SK-N-SH treated with all-trans-retinoic acid at 6 μM for 48 hours (cell line): ENCODE data around the gene ZNF536.

Experiments used
- ATAC-seq: fragments of 200-7000 bp; cut with Tn5 transposase; 3 replicates; pipeline ENCODE4 v1.9.1; 2020; ENCODE audit warnings: mild to moderate bottlenecking, moderate library complexity
- ARNTL ChIP-seq: fragments of 450-650 bp; formaldehyde crosslinking; IDR thresholded peaks from 2 replicates; pipeline ENCODE4 v1.5.0; 2020; ENCODE audit warnings: low read depth, mild to moderate bottlenecking, moderate library complexity, borderline replicate concordance
- CREB5 ChIP-seq: fragments of 250-450 bp; sonication (Bioruptor Pico); IDR thresholded peaks from 2 replicates; pipeline ENCODE4 v1.5.1; 2020; ENCODE audit warnings: low read depth, mild to moderate bottlenecking, moderate library complexity
- CSDC2 ChIP-seq: fragments of 250-450 bp; sonication (Bioruptor Pico); IDR thresholded peaks from 2 replicates; pipeline ENCODE4 v1.5.0; 2020; ENCODE audit warnings: mild to moderate bottlenecking, moderate library complexity
- CSRNP3 ChIP-seq: fragments of 250-450 bp; sonication (Bioruptor Pico); IDR thresholded peaks from 2 replicates; pipeline ENCODE4 v1.5.1; 2021; ENCODE audit warnings: mild to moderate bottlenecking, moderate library complexity
- GLIS3 ChIP-seq: fragments of 250-450 bp; sonication (Bioruptor Pico); IDR thresholded peaks from 2 replicates; pipeline ENCODE4 v1.5.0; 2020; ENCODE audit warnings: mild to moderate bottlenecking, moderate library complexity
- ISL1 ChIP-seq: fragments of 250-450 bp; sonication (Bioruptor Pico); IDR thresholded peaks from 2 replicates; pipeline ENCODE4 v2.1.2; 2022; ENCODE audit warnings: mild to moderate bottlenecking, moderate library complexity
- OSR1 ChIP-seq: fragments of 250-450 bp; sonication (Bioruptor Pico); IDR thresholded peaks from 2 replicates; pipeline ENCODE4 v1.8.0; 2022; ENCODE audit warnings: moderate library complexity, mild to moderate bottlenecking, inconsistent platforms
- POU6F1 ChIP-seq: fragments of 250-450 bp; sonication (Bioruptor Pico); IDR thresholded peaks from 2 replicates; pipeline ENCODE4 v1.8.0; 2021; ENCODE audit warnings: low read depth, mild to moderate bottlenecking, moderate library complexity, borderline replicate concordance
- RARB ChIP-seq: fragments of 250-450 bp; sonication (Bioruptor Pico); IDR thresholded peaks from 2 replicates; pipeline ENCODE4 v1.8.0; 2021; ENCODE audit warnings: mild to moderate bottlenecking, moderate library complexity
- SNAI2 ChIP-seq: fragments of 250-450 bp; sonication (Bioruptor Pico); IDR thresholded peaks from 2 replicates; pipeline ENCODE4 v1.5.0; 2020; ENCODE audit warnings: mild to moderate bottlenecking, moderate library complexity
- TCF4 ChIP-seq: fragments of 250-450 bp; sonication (Bioruptor Pico); IDR thresholded peaks from 2 replicates; pipeline ENCODE4 v1.8.0; 2021; ENCODE audit warnings: mild to moderate bottlenecking, moderate library complexity, borderline replicate concordance
- ZC3H10 ChIP-seq: fragments of 250-450 bp; sonication (Bioruptor Pico); IDR thresholded peaks from 2 replicates; pipeline ENCODE4 v1.5.1; 2021; ENCODE audit warnings: mild to moderate bottlenecking, moderate library complexity
- ZFP3 ChIP-seq: fragments of 250-450 bp; sonication (Bioruptor Pico); IDR thresholded peaks from 2 replicates; pipeline ENCODE4 v1.5.0; 2020; ENCODE audit warnings: mild to moderate bottlenecking, moderate library complexity
- ZFP30 ChIP-seq: fragments of 450-650 bp; formaldehyde crosslinking; IDR thresholded peaks from 2 replicates; pipeline ENCODE4 v1.5.0; 2022; ENCODE audit warnings: mild to moderate bottlenecking, moderate library complexity
- ZNF565 ChIP-seq: fragments of 450-650 bp; formaldehyde crosslinking; conservative IDR thresholded peaks from 2 replicates; pipeline ENCODE4 v1.5.0; 2020; ENCODE audit warnings: low read depth, mild to moderate bottlenecking, moderate library complexity
- ZNF70 ChIP-seq: fragments of 450-650 bp; formaldehyde crosslinking; IDR thresholded peaks from 2 replicates; pipeline ENCODE4 v1.5.0; 2020; ENCODE audit warnings: mild to moderate bottlenecking, moderate library complexity
- ZNF8 ChIP-seq: fragments of 450-650 bp; formaldehyde crosslinking; IDR thresholded peaks from 2 replicates; pipeline ENCODE4 v1.5.0; 2020; ENCODE audit warnings: mild to moderate bottlenecking, moderate library complexity
- TF ChIP-seq, protein P1 (sequence below): fragments of 250-450 bp; sonication (Bioruptor Pico); IDR thresholded peaks from 2 replicates; pipeline ENCODE4 v1.5.0; 2020; ENCODE audit warnings: mild to moderate bottlenecking, moderate library complexity

The ZNF536 gene

GRCh38 chr19:30539981-30540380 lies 167.8 kb downstream of the ZNF536 start:
- no peak for ATAC-seq
- TF ChIP-seq CREB5 (CRISPR knock-in tag): no peak
- TF ChIP-seq, protein P1, sequence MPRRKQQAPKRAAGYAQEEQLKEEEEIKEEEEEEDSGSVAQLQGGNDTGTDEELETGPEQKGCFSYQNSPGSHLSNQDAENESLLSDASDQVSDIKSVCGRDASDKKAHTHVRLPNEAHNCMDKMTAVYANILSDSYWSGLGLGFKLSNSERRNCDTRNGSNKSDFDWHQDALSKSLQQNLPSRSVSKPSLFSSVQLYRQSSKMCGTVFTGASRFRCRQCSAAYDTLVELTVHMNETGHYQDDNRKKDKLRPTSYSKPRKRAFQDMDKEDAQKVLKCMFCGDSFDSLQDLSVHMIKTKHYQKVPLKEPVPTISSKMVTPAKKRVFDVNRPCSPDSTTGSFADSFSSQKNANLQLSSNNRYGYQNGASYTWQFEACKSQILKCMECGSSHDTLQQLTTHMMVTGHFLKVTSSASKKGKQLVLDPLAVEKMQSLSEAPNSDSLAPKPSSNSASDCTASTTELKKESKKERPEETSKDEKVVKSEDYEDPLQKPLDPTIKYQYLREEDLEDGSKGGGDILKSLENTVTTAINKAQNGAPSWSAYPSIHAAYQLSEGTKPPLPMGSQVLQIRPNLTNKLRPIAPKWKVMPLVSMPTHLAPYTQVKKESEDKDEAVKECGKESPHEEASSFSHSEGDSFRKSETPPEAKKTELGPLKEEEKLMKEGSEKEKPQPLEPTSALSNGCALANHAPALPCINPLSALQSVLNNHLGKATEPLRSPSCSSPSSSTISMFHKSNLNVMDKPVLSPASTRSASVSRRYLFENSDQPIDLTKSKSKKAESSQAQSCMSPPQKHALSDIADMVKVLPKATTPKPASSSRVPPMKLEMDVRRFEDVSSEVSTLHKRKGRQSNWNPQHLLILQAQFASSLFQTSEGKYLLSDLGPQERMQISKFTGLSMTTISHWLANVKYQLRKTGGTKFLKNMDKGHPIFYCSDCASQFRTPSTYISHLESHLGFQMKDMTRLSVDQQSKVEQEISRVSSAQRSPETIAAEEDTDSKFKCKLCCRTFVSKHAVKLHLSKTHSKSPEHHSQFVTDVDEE: no peak
- TF ChIP-seq, all 23 proteins: peak for 0

- ATAC-seq: no peak
- TF ChIP-seq TCF4 (CRISPR knock-in tag): no peak
- no peak for TF ChIP-seq CSRNP3 (CRISPR knock-in tag)
These were observed 168.6 kb downstream of the ZNF536 start for GRCh38 chr19:30540761-30541160.

GRCh38 chr19:30541575-30541974 lies 169.4 kb downstream of the ZNF536 start:
- ATAC-seq: no peak
- TF ChIP-seq ZNF565 (no peak), CSDC2 (CRISPR knock-in tag) (no peak), ISL1 (CRISPR knock-in tag) (no peak), ZFP3 (no peak), SNAI2 (no peak), ZNF70 (CRISPR knock-in tag) (no peak), OSR1 (CRISPR knock-in tag) (no peak), ZC3H10 (no peak), ZFP30 (CRISPR knock-in tag) (no peak), ZNF8 (no peak), GLIS3 (CRISPR knock-in tag) (no peak), POU6F1 (CRISPR knock-in tag) (no peak), RARB (CRISPR knock-in tag) (no peak), ARNTL (CRISPR knock-in tag) (no peak), CREB5 (CRISPR knock-in tag) (no peak)
- TF ChIP-seq, protein P1: no peak
- TF ChIP-seq, all 23 proteins: peak for 0
